ENCODE data around the gene RFFL. TPM values are rescaled to one million over a fixed set of nuclear protein-coding genes. Genes with fewer than 3 reads are reported as not detected.

RFFL gene
- total RNA-seq, 1 experiment from 2014 or later: 40.3 TPM

GRCh38 chr17:35073991-35074627 lies 10.6 kb upstream of the RFFL start:
- H3K4me1 ChIP-seq (ENCODE audit: control insufficient read depth in 1 of 2, insufficient read depth in 2 of 2, low read length in 2 of 2): peaks cover 5 to 13% of the 10 kb centered on the region in 2 experiments; a peak in 3 of 4 replicates
- intact Hi-C loops (cut with micrococcal nuclease): no loop called here
- H3K9ac ChIP-seq (ENCODE audit: low read length): no peak overlapping the region
- RAD21 ChIA-PET (ENCODE audit: low non-redundant PET in 1 of 2, low total read pairs in 2 of 2, uncharacterized antibody in 2 of 2, unreplicated experiment in 2 of 2): no interaction called here
- H3K27ac ChIP-seq (ENCODE audit: low read depth, low read length): no peak overlapping the region
- POLR2A ChIA-PET: no interaction called here
- no TSS peak for BruUV-seq (replicated peaks)
- DNase-seq (ENCODE audit: low read depth, low spot score): no peak
- H3K9me3 ChIP-seq (ENCODE audit: control insufficient read depth in 1 of 2, insufficient read depth in 1 of 2, low read depth in 1 of 2, low read length in 2 of 2): no peaks in the 10 kb centered on the region
- H3K9me2 ChIP-seq (ENCODE audit: insufficient read depth): no peaks in the 10 kb centered on the region
- H3K36me3 ChIP-seq (ENCODE audit: control insufficient read depth in 1 of 2, insufficient read depth in 2 of 2, low read length in 2 of 2): 0 out of 4 replicates have a peak, but pooled peaks cover 0 to 4% of the 10 kb centered on the region in 2 experiments
- no peak for ATAC-seq
- no peak overlapping the region for H3K4me2 ChIP-seq (ENCODE audit: low read length)
- CTCF ChIA-PET: no interaction called here
- H2AFZ ChIP-seq (ENCODE audit: low read depth, low read length, poor library complexity, severe bottlenecking): no peak overlapping the region
- H3K79me2 ChIP-seq (ENCODE audit: insufficient read depth, low read length): peaks cover 65% of the 10 kb centered on the region
- no peaks in the 10 kb centered on the region for H4K20me1 ChIP-seq (ENCODE audit: insufficient read depth)
- H3K27me3 ChIP-seq (ENCODE audit: insufficient read depth, low read length): no peaks in the 10 kb centered on the region
- no peak overlapping the region for H3K4me3 ChIP-seq (replicated peaks in 1 of 2; ENCODE audit: low read depth in 1 of 2, low read length in 2 of 2)
- TF ChIP-seq SRF (IDR thresholded peaks at IDR 0.05; ENCODE audit: low read depth): no peak
- no peak for TF ChIP-seq FOSL1 (IDR thresholded peaks at IDR 0.05; ENCODE audit: low read depth)
- no peak for TF ChIP-seq RAD21 (IDR thresholded peaks at IDR 0.05; ENCODE audit: low read depth)

- Histone ChIP-seq H3K36me3 (ENCODE audit: control insufficient read depth in 1 of 2, insufficient read depth in 2 of 2, low read length in 2 of 2) (0 out of 4 replicates have a peak, but pooled peaks cover 0 to 4% of the 10 kb centered on the region in 2 experiments), H3K4me2 (ENCODE audit: low read length) (no peak overlapping the region), H3K9ac (ENCODE audit: low read length) (no peak overlapping the region), H3K4me1 (ENCODE audit: control insufficient read depth in 1 of 2, insufficient read depth in 2 of 2, low read length in 2 of 2) (peaks cover 4 to 13% of the 10 kb centered on the region in 2 experiments; a peak in 3 of 4 replicates), H3K27me3 (ENCODE audit: insufficient read depth, low read length) (no peaks in the 10 kb centered on the region), H3K9me3 (ENCODE audit: control insufficient read depth in 1 of 2, insufficient read depth in 1 of 2, low read depth in 1 of 2, low read length in 2 of 2) (no peaks in the 10 kb centered on the region), H3K27ac (ENCODE audit: low read depth, low read length) (no peak overlapping the region), H3K79me2 (ENCODE audit: insufficient read depth, low read length) (peaks cover 64% of the 10 kb centered on the region), H2AFZ (ENCODE audit: low read depth, low read length, poor library complexity, severe bottlenecking) (no peak overlapping the region), H4K20me1 (ENCODE audit: insufficient read depth) (no peaks in the 10 kb centered on the region), H3K9me2 (ENCODE audit: insufficient read depth) (no peaks in the 10 kb centered on the region), H3K4me3 (replicated peaks in 1 of 2; ENCODE audit: low read depth in 1 of 2, low read length in 2 of 2) (no peak overlapping the region)
- no peak for DNase-seq (ENCODE audit: low read depth, low spot score)
- ChIA-PET POLR2A (no interaction called here), CTCF (no interaction called here), RAD21 (ENCODE audit: low non-redundant PET in 1 of 2, low total read pairs in 2 of 2, uncharacterized antibody in 2 of 2, unreplicated experiment in 2 of 2) (no interaction called here)
- intact Hi-C loops (cut with micrococcal nuclease): no loop called here
- BruUV-seq (replicated peaks): no TSS peak
- no peak for ATAC-seq
- TF ChIP-seq, protein P1, sequence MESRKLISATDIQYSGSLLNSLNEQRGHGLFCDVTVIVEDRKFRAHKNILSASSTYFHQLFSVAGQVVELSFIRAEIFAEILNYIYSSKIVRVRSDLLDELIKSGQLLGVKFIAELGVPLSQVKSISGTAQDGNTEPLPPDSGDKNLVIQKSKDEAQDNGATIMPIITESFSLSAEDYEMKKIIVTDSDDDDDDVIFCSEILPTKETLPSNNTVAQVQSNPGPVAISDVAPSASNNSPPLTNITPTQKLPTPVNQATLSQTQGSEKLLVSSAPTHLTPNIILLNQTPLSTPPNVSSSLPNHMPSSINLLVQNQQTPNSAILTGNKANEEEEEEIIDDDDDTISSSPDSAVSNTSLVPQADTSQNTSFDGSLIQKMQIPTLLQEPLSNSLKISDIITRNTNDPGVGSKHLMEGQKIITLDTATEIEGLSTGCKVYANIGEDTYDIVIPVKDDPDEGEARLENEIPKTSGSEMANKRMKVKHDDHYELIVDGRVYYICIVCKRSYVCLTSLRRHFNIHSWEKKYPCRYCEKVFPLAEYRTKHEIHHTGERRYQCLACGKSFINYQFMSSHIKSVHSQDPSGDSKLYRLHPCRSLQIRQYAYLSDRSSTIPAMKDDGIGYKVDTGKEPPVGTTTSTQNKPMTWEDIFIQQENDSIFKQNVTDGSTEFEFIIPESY (IDR thresholded peaks at IDR 0.05; ENCODE audit: extremely low read depth, insufficient replicate concordance, low read length): no peak
- TF ChIP-seq REST (IDR thresholded peaks at IDR 0.05; ENCODE audit: low read depth): no peak
- no peak for TF ChIP-seq FOSL1 (IDR thresholded peaks at IDR 0.05; ENCODE audit: low read depth)
- no peak for TF ChIP-seq CEBPB (IDR thresholded peaks at IDR 0.05; ENCODE audit: low read depth)
- TF ChIP-seq JUND (IDR thresholded peaks at IDR 0.05): no peak
- TF ChIP-seq EZH2phosphoT487 (IDR thresholded peaks at IDR 0.05; ENCODE audit: borderline replicate concordance): no peak
- no peak for TF ChIP-seq TCF7L2 (IDR thresholded peaks at IDR 0.05; ENCODE audit: borderline replicate concordance, extremely low read depth, insufficient read depth, insufficient read length)
- no peak for TF ChIP-seq POLR2A (IDR thresholded peaks at IDR 0.05; ENCODE audit: borderline replicate concordance, extremely low read depth, insufficient read depth, insufficient read length)
- TF ChIP-seq RAD21 (IDR thresholded peaks at IDR 0.05; ENCODE audit: low read depth): no peak
- TF ChIP-seq SP1 (IDR thresholded peaks at IDR 0.05; ENCODE audit: low read depth): no peak
- TF ChIP-seq SIN3A (IDR thresholded peaks at IDR 0.05; ENCODE audit: low read depth): no peak
- TF ChIP-seq, protein P2, sequence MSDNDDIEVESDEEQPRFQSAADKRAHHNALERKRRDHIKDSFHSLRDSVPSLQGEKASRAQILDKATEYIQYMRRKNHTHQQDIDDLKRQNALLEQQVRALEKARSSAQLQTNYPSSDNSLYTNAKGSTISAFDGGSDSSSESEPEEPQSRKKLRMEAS (IDR thresholded peaks at IDR 0.05): no peak
- no peak for TF ChIP-seq ATF3 (IDR thresholded peaks at IDR 0.05)
Measured at GRCh38 chr17:35073183-35073790, 9.8 kb upstream of the RFFL start.

All from HCT116 (cell line).